Loucy (cell line): ENCODE results near the gene CDHR2.

Experiments
- CTCF ChIP-seq: fragments of 200-600 bp; sonication (generic); conservative IDR thresholded peaks from 2 replicates; pipeline ENCODE4 v1.5.1; 2014; ENCODE audit warnings: mild to moderate bottlenecking, antibody characterized with exemption, low read length
- EZH2phosphoT487 ChIP-seq: fragments of 200-600 bp; IDR thresholded peaks from 2 replicates; pipeline ENCODE4 v1.6.1; 2018; ENCODE audit warnings: antibody characterized with exemption, mild to moderate bottlenecking, moderate library complexity, borderline replicate concordance

GRCh38 chr5:176531902-176532493 is 17.1 kb upstream of the CDHR2 start:
- TF ChIP-seq CTCF (no peak), EZH2phosphoT487 (no peak)
